Measurements from ENCODE around the gene LRRC75B.

LRRC75B gene

GRCh38 chr22:24584871-24585411, 7.9 kb downstream of the LRRC75B start:
- no peak for DNase-seq

- DNase-seq, result no peak
Measured at GRCh38 chr22:24584166-24584790, 8.6 kb downstream of the LRRC75B start.

GRCh38 chr22:24583221-24584165, 9.4 kb downstream of the LRRC75B start:
- DNase-seq, result no peak

GRCh38 chr22:24582056-24582814, 10.6 kb downstream of the LRRC75B start:
- no peak for DNase-seq

- DNase-seq, result peak; percentile 31
Measured at GRCh38 chr22:24580276-24580675, 12.6 kb downstream of the LRRC75B start.

GRCh38 chr22:24579258-24579601, 13.6 kb downstream of the LRRC75B start:
- DNase-seq, result no peak

GRCh38 chr22:24578355-24579257, 14.3 kb downstream of the LRRC75B start:
- DNase-seq, result no peak

- peak; percentile 9 for DNase-seq
Measured at GRCh38 chr22:24576778-24577177, 16.1 kb downstream of the LRRC75B start.

GRCh38 chr22:24571266-24571665, 21.6 kb downstream of the LRRC75B start:
- no peak for DNase-seq

GRCh38 chr22:24567668-24568067, 25.2 kb downstream of the LRRC75B start:
- no peak for DNase-seq

GRCh38 chr22:24566899-24567511, 25.9 kb downstream of the LRRC75B start:
- no peak for DNase-seq

GRCh38 chr22:24565077-24565476, 27.8 kb downstream of the LRRC75B start:
- DNase-seq, result no peak

- DNase-seq, result no peak
Measured at GRCh38 chr22:24564376-24565058, 28.4 kb downstream of the LRRC75B start.

- no peak for DNase-seq
Measured at GRCh38 chr22:24563246-24563645, 29.6 kb downstream of the LRRC75B start.

- DNase-seq, result no peak
Measured at GRCh38 chr22:24559471-24559870, 33.4 kb downstream of the LRRC75B start.

GRCh38 chr22:24555165-24556039, 37.5 kb downstream of the LRRC75B start, which contains the start of gene SNRPD3:
SNRPD3 (plus strand) TSS chr22:24555999; CDS start chr22:24557675, 1,676 bp downstream.
- peak; percentile 100 for DNase-seq

GRCh38 chr22:24554313-24555164, 38.3 kb downstream of the LRRC75B start, which contains the start of gene GUCD1:
GUCD1 (minus strand) TSS chr22:24555138; CDS start chr22:24554991, 147 bp downstream.
- DNase-seq, result peak; percentile 67

GRCh38 chr22:24553597-24554312, 39.1 kb downstream of the LRRC75B start:
- DNase-seq, result no peak

Data from suppressor macrophage treated with lipopolysaccharide for 4 hours (primary cell).